ENCODE results near the gene NUDT17. TPM values are rescaled to one million over a fixed set of nuclear protein-coding genes. Genes with fewer than 3 reads are reported as not detected.

NUDT17 gene
- total and polyA plus RNA-seq, 2 of the 8 experiments (the other 6 are each of a cell fraction or from before 2014, with no cell fraction given) = 2.7 to 4.1 TPM

GRCh38 chr1:145891587-145892485 is 46.4 kb downstream of the NUDT17 start (continued):
- TF ChIP-seq JUND (IDR thresholded peaks at IDR 0.05; ENCODE audit: low read length) (no peak; the same call in 1 of the 2 replicates), CTCF (IDR thresholded peaks at IDR 0.05; ENCODE audit: control extremely low read depth in 1 of 3, insufficient read depth in 1 of 3, low read depth in 1 of 3, low read length in 3 of 3) (peak; percentile 84 to 99 (median 99)), YY1 (IDR thresholded peaks at IDR 0.05; ENCODE audit: low read depth, low read length) (peak; percentile 52; the same call in 1 of the 2 replicates), TAF7 (optimal IDR thresholded peaks at IDR 0.05; ENCODE audit: borderline replicate concordance, low read depth, low read length) (no peak), SP2 (IDR thresholded peaks at IDR 0.05; ENCODE audit: low read length) (no peak), KDM5A (IDR thresholded peaks at IDR 0.05; ENCODE audit: low read length) (no peak), ASH2L (IDR thresholded peaks at IDR 0.05; ENCODE audit: low read length) (peak; percentile 35), EZH2 (IDR thresholded peaks at IDR 0.05; ENCODE audit: low read depth, low read length, severe bottlenecking) (no peak), CHD2 (IDR thresholded peaks at IDR 0.05; ENCODE audit: low read length) (peak; percentile 34; the same call in 1 of the 2 replicates), SIN3A (conservative IDR thresholded peaks at IDR 0.05 in 1 of 2, IDR thresholded peaks at IDR 0.05 in 1 of 2; ENCODE audit: low read depth in 1 of 2, low read length in 2 of 2) (peak; percentile 24 to 74; a peak in 1 of 4 replicates), CBX5 (IDR thresholded peaks at IDR 0.05; ENCODE audit: low read depth, low read length) (no peak), TBP (IDR thresholded peaks at IDR 0.05; ENCODE audit: low read depth, low read length) (0 out of 2 replicates have a peak, but pooled peaks have one; percentile 34), RAD21 (IDR thresholded peaks at IDR 0.05 in 1 of 2, conservative IDR thresholded peaks at IDR 0.05 in 1 of 2; ENCODE audit: low read depth in 2 of 2, low read length in 2 of 2) (peak; percentile 96 to 99), BCL11A (IDR thresholded peaks at IDR 0.05; ENCODE audit: low read depth in 2 of 2, low read length in 2 of 2) (no peak), POLR2AphosphoS5 (IDR thresholded peaks at IDR 0.05; ENCODE audit: low read depth, low read length) (no peak), SIX5 (IDR thresholded peaks at IDR 0.05; ENCODE audit: low read depth, low read length) (peak; percentile 55), TEAD4 (IDR thresholded peaks at IDR 0.05; ENCODE audit: low read depth, low read length) (no peak)
